DOHH2 (cell line): Measurements from ENCODE around the gene UTS2B.

ENCODE experiments used
- CTCF ChIP-seq: fragments of 200-600 bp; sonication (generic); IDR thresholded peaks from one replicate; pipeline ENCODE4 v1.5.1; 2014; ENCODE audit warnings: antibody characterized with exemption, mild to moderate bottlenecking, low read depth, low read length; ENCODE audit not compliant: poor library complexity, severe bottlenecking
- EZH2phosphoT487 ChIP-seq: fragments of 200-600 bp; sonication (generic); IDR thresholded peaks from 2 replicates; pipeline ENCODE4 v1.6.1; 2017; ENCODE audit warnings: borderline replicate concordance, mild to moderate bottlenecking, antibody characterized with exemption, low read length, moderate library complexity, mixed read lengths

- no peak for TF ChIP-seq CTCF
- TF ChIP-seq EZH2phosphoT487 = no peak
Observed at GRCh38 chr3:191363221-191363620, 32.9 kb upstream of the UTS2B start.
